ENCODE results near the gene LIN28B. TPM values are rescaled to one million over a fixed set of nuclear protein-coding genes. Genes with fewer than 3 reads are reported as not detected.

The LIN28B gene
- total and polyA plus RNA-seq, 2 of the 4 experiments (the other 2 are of a cell fraction) = not detected

- Histone ChIP-seq H3K23ac (ENCODE audit: low read depth, low read length) (no peak overlapping the region), H3K14ac (replicated peaks; ENCODE audit: low read depth, low read length) (no peak overlapping the region), H3K4me3 (ENCODE audit: insufficient read depth, low read depth, low read length) (no peak overlapping the region), H4K5ac (ENCODE audit: low read depth, low read length) (no peak overlapping the region), H4K20me1 (ENCODE audit: insufficient read depth, low read length) (no peaks in the 10 kb centered on the region), H3K27ac (ENCODE audit: insufficient read depth, low read length) (no peak overlapping the region), H2BK15ac (ENCODE audit: low read depth, low read length) (no peak overlapping the region), H2AK5ac (ENCODE audit: low read depth, low read length) (no peak overlapping the region), H3K4me1 (ENCODE audit: control insufficient read depth, insufficient read depth, low read length) (no peaks in the 10 kb centered on the region), H2BK120ac (ENCODE audit: low read depth, low read length) (no peak overlapping the region), H2AFZ (replicated peaks; ENCODE audit: low read length, poor library complexity) (no peak overlapping the region), H3K9ac (ENCODE audit: low read depth, low read length) (no peak overlapping the region), H3K36me3 (ENCODE audit: control insufficient read depth, insufficient read depth, low read length) (peaks cover 5% of the 10 kb centered on the region; the same call in 1 of the 2 replicates), H2BK5ac (ENCODE audit: low read depth, low read length, poor library complexity, severe bottlenecking) (no peak overlapping the region), H3K9me3 (ENCODE audit: control insufficient read depth, insufficient read depth, low read length) (no peaks in the 10 kb centered on the region), H3K56ac (ENCODE audit: extremely low read depth, insufficient read depth, low read length) (no peak overlapping the region), H2AK9ac (replicated peaks; ENCODE audit: low read depth, low read length, poor library complexity) (no peak overlapping the region), H3K4me2 (ENCODE audit: low read depth, low read length) (no peak overlapping the region), H4K91ac (ENCODE audit: insufficient read depth, low read depth, low read length) (no peak overlapping the region), H3K79me1 (ENCODE audit: low read depth in 1 of 2, low read length in 2 of 2) (no peaks in the 10 kb centered on the region; a peak in 1 of 4 replicates), H3K18ac (ENCODE audit: low read depth, low read length) (no peak overlapping the region), H3K9me1 (ENCODE audit: insufficient read depth, low read length) (peaks cover 6% of the 10 kb centered on the region), H3K4ac (ENCODE audit: low read depth, low read length) (no peak overlapping the region), H2BK20ac (ENCODE audit: low read depth, low read length) (no peak overlapping the region), H4K8ac (ENCODE audit: low read depth in 2 of 2, low read length in 2 of 2) (no peak overlapping the region), H3K27me3 (ENCODE audit: control insufficient read depth, insufficient read depth, low read length) (no peaks in the 10 kb centered on the region)
- DNase-seq (peak; percentile 10), ATAC-seq (ENCODE audit: low read depth) (peak; percentile 53; the same call in 1 of the 2 replicates)
- no CpG with 5 or more reads among the region's 3 CpGs for WGBS, 2 experiments (ENCODE audit: extremely low coverage in 2 of 2, insufficient read length in 1 of 2)
- POLR2A ChIA-PET (ENCODE audit: unreplicated experiment) = no interaction called here
- dilution Hi-C loops (cut with HindIII; ENCODE audit: low sequenced_read_pairs, unreplicated experiment) = no loop called here
- CTCF ChIA-PET = interaction anchor here (0.7 to 1.4 kb wide), 2 partner anchors 14 to 242 kb away, joined by 3 to 4 read pairs; no protein-coding TSS in a partner anchor
- in situ Hi-C loops (cut with MboI; ENCODE audit: low sequenced_read_pairs) = no loop called here
- BruUV-seq (replicated peaks) = no TSS peak
- intact Hi-C loops (cut with micrococcal nuclease) = no loop called here
- TF ChIP-seq BHLHE40 (IDR thresholded peaks at IDR 0.05; ENCODE audit: low read depth, low read length) (no peak), RAD21 (IDR thresholded peaks at IDR 0.05; ENCODE audit: low read length) (no peak), ELK1 (IDR thresholded peaks at IDR 0.05; ENCODE audit: borderline replicate concordance, low read depth, low read length) (no peak), MAFK (IDR thresholded peaks at IDR 0.05; ENCODE audit: low read depth, low read length) (no peak), CEBPB (IDR thresholded peaks at IDR 0.05; ENCODE audit: low read depth, low read length) (no peak), NFE2L2 (IDR thresholded peaks at IDR 0.05; ENCODE audit: low read depth, low read length) (no peak), CHD1 (IDR thresholded peaks at IDR 0.05; ENCODE audit: low read depth, low read length) (no peak), RCOR1 (IDR thresholded peaks at IDR 0.05; ENCODE audit: insufficient replicate concordance, low read length) (no peak), FOS (IDR thresholded peaks at IDR 0.05; ENCODE audit: low read depth, low read length) (no peak), CTCF (conservative IDR thresholded peaks at IDR 0.05; ENCODE audit: low read depth, low read length) (no peak), MXI1 (IDR thresholded peaks at IDR 0.05; ENCODE audit: borderline replicate concordance, low read depth, low read length) (no peak), MAZ (IDR thresholded peaks at IDR 0.05; ENCODE audit: borderline replicate concordance, low read depth, low read length) (no peak), USF2 (IDR thresholded peaks at IDR 0.05; ENCODE audit: low read depth, low read length) (no peak)
Observed at GRCh38 chr6:105121981-105122380, 165.1 kb downstream of the LIN28B start.
